NK-92 treated with Interleukin-12 subunit alpha and Interleukin-12 subunit beta, amount 100 ng/mL, for 24 hours (cell line): Measurements from ENCODE around the gene C1orf94.

Source experiments
- DNase-seq: peaks from one replicate; lab custom pipeline; 2025; lab: John Stamatoyannopoulos, UW

The C1orf94 gene

GRCh38 chr1:34262023-34262853 is 85.5 kb downstream of the C1orf94 start:
- DNase-seq: no peak

GRCh38 chr1:34262921-34263320 is 86.2 kb downstream of the C1orf94 start:
- no peak for DNase-seq

- DNase-seq: no peak
Observed at GRCh38 chr1:34263406-34263805, 86.7 kb downstream of the C1orf94 start.

- DNase-seq: no peak
Observed at GRCh38 chr1:34265396-34265795, 88.7 kb downstream of the C1orf94 start.

- no peak for DNase-seq
Observed at GRCh38 chr1:34266127-34266951, 89.6 kb downstream of the C1orf94 start.

GRCh38 chr1:34267326-34267725 is 90.6 kb downstream of the C1orf94 start:
- DNase-seq: no peak

GRCh38 chr1:34268311-34268954 is 91.7 kb downstream of the C1orf94 start:
- no peak for DNase-seq
